HG02981 (cell line): ENCODE data around the gene TRIM43.
"Not testable (repeated sequence)": the region's sequence is repeated elsewhere in the genome, so short reads cannot be mapped to it uniquely, and the experiment has no call there.

Experiments used
- ATAC-seq: cut with Tn5 transposase; IDR thresholded peaks from one replicate; pipeline ENCODE4 v1.9.1; 2021; ENCODE audit warnings: mild to moderate bottlenecking, moderate library complexity; ENCODE audit not compliant: unreplicated experiment

The TRIM43 gene

DNA sequence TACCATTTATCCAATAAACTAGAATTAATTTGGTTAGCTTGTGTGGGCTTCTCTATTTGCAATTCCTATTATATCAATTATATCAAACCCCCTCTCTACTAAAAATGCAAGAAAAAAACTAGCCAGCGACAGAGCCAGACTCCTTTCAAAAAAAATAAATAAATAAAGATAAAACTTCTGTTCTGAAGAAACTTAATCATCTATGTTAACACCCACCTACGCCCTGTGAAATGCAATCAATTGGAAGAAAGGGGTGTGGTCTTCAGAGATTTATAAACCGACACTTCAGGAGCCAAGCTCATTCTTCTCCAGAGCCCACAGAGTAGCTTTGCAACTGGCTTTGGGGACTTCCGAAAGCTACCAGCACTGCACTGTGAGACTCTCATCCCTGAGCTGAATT is at the start of gene TRIM43:
TSS of gene TRIM43 (plus strand) at position 301 of the 400 bp plus-strand sequence. CDS start 2,023 bp downstream, outside the sequence.
- not testable (repeated sequence) for ATAC-seq

DNA sequence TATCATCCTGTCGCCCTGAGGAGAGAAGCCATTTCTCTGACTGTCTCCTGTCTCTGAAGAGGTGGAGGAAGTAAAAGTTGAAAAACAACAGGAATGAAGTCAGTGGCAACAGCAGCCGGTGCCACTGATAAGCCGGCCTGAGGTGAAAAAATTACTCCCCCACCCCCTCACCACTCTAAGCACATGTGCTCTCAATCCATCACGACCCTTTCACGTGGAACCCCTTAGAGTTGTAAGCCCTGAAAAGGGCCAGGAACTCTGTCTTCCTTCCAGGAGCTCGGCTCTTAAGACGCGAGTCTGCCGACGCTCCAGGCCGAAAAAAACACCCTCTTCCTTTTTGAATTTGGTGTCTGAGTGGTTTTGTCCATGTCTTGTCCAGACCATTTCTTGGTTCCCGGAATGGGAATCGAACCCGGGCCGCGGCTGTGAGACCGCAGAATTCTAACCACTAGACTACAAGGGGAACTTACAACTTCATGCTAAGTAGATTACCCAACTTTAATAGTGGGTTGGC is 40.7 kb upstream of the TRIM43 start:
- no peak for ATAC-seq

DNA sequence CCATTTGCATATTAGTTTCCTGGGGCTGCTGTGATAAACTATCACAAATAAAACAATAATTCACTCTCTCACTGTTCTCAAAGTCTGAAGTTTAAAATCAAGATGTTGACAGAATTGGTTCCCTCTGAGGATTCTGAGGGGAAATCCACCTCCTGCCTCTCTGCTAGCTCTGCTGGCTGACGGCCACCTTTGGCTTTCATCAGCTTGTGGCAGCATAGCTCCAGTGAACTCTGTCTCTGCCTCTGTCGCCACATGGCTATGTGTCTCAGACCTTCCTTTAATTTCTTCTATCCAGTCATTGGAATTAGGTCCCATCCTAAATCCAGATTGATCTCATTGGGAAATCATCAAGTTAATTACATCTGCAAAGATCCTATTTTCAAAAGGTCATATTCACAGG is 38.9 kb upstream of the TRIM43 start:
- no peak for ATAC-seq

DNA sequence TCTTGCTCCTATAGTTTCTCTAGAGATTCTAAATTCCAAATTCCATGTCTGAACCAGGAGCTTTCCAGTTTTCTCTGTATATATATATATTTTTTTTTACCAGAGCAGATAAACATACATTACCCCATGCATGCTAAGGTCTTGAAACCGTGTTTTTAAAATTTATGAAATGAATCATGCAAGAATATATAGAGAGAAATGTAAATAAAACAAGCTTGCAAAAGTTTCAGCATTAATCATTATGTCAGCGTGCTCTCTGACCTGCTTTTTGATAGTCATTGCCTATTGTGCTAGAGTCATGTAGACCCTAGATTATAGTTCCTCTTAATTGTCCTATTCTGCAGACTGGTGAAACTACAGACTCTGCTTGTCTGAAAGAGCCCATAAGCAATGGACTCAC is 22.6 kb upstream of the TRIM43 start:
- no peak for ATAC-seq

DNA sequence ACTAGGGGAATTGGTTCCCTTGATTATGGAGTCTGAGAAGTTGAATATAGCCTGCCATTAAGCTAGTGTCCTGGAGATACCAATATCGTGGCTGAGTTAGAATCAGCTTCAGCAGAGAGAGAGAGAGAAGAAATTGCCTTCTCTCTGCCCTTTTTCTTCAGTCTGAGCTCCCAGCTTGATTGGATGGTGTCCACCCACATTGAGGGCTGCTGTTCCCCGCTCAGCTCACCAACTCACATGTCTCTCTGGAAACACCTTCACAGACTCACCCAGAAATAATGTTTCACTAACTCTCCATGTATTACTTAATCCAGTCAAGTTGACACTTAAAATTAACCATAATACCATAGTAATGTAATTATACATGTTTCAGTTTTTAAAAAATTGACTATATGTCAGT is 17.9 kb upstream of the TRIM43 start:
- ATAC-seq, result no peak

DNA sequence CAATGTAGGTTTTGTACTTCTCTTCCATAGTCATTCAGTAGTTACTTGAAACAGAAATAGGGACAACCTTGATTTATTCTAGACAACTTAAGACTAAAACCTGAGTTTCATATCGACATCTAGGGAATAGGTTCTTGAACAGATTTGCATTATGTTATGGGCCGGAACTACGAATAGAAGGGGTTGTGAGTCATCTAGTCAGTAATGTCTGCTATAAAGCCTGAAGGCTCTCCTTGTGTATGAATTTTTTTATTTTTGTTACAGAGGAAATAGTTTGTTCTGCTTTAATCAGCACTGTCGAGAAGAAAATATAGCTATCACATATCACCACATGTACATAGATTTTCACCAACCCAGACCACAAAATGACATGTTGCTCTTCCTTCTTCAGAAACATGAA is 17.3 kb upstream of the TRIM43 start:
- no peak for ATAC-seq

DNA sequence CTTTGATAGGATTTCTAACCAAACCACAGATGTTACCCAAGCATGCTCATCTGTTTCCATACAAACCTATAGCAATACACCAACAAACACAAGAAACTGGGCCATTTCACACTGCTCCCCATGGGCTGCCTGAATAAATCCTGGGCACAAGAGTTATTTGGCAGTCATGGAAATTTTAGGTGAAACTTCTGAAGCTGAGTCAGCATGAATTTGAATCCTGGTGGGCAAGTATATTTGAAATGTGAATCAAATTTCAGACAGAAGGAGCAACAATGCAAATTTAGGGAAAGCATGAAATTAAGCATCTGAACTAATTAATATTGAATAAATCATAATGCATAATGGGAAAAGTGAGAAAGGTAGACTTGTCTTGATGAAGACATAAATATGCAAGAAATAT is 15.9 kb upstream of the TRIM43 start:
- no peak for ATAC-seq

DNA sequence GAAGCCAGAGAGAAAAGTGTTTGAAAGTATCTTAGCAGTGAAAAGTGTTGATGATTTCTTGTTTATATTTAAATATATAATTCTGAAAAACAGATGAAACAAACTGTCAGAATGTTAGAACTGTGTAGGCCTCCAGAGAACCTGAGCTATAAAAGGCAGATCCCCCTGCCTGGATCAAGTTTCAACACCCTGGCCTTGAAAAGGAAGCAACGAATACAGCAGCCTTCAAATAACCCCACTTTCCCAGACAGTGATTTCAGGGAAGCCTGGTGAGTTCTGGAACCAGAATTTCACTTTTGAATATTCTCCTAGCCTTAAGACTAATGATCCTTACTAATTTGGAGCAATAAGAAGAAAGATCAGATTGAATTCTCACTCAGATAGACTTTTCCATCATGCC is 13.3 kb upstream of the TRIM43 start:
- ATAC-seq, result no peak

DNA sequence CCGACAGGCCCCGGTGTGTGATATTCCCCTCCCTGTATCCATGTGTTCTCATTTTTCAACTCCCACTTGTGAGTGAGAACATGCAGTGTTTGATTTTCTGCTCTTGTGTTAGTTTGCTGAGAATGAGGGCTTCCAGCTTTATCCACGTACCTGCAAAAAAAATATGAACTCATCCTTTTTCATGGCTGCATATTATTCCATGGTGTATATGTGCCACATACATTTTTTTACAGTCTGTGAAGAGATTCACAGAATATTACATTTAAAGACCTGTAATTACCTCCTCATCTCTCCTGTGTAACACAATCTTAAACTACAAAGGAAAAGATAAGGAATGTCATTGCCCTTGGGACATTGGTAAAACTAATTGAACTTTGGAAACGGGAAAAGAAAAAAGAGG is 8.3 kb upstream of the TRIM43 start:
- not testable (repeated sequence) for ATAC-seq

DNA sequence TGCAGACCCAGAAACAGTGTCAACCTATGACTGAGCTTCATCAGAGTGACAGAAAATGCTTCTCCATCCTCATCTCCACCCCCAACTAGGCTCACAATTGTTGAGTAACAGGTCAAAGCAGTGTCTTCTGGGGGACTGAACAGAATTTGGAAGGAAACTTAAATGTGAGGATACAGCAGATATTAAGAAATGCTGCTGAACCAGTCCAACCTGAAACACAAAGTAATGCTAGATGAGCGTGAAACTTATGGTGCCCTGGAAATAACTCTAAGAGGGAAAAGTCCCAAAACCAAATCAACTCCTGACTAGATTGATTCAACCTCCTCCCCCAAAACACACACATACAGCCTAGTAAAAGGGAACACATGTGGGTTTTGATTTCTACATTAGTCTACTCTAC is 7.5 kb upstream of the TRIM43 start:
- not testable (repeated sequence) for ATAC-seq

DNA sequence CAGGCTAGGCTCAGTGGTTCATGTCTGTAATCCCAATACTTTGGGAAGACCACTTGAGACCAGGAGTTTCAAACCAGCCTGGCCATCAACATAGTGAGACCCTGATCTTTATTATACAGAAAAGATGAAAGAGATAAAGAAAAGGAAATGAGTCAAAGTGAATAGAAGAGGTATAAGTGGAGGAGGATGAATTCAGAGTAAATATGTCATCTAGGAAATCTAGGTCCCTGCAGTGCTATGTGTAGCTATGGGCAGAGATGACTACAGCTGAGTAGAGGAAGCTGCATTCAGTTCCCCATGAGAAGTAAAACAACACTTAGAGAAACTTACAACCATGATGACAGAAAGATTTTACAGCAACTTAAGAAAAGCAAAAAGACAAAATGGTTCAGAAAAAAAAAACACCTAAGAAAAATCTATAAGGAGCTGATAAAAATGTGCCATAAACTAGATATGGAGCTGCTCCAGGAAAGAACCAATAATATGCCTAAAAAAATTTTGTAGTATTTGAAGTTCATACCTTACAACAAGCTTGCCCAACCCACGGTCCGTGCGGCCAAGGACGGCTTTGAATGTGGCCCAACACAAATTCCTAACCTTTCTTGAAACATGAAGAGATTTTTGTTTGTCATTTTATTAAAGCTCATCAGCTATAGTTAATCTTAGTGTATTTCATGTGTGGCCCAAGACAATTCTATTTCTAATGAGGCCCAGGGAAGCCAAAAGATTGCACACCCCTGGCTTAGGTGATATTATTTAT is 1.8 kb upstream of the TRIM43 start:
- ATAC-seq, result not testable (repeated sequence)

DNA sequence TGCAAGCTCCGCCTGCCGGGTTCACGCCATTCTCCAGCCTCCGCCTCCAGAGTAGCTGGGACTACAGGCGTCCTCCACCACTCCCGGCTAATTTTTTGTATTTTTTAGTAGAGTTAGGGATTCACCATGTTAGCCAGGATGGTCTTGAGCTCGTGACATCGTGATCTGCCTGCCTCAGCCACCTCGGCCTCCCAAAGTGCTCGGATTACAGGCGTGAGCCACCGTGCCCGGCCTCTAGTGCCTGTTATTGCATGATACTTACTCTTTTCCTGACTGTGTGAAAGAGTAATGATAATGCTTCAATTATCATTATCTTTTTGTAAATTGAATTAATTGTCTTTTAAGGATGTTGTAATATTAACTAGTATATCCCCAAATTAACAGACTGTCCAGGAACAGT is 1.2 kb downstream of the TRIM43 start:
- ATAC-seq, result not testable (repeated sequence)

DNA sequence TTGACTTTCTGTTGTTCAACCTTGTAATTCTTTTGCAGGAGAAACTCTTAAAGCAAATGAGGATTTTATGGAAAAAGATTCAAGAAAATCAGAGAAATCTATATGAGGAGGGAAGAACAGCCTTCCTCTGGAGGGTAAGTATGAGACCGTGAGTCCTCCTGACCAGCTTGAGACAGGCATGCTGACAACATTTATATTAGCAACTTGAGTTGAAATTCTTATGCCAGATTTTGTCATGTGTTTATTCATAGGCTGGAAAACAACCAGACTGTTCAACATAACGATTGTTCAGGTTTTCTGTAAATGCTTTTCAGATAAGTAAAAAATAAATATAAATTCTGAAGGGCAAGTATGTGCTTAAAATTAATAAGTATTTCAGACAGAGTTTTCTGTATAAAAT is 3.2 kb downstream of the TRIM43 start:
- not testable (repeated sequence) for ATAC-seq

DNA sequence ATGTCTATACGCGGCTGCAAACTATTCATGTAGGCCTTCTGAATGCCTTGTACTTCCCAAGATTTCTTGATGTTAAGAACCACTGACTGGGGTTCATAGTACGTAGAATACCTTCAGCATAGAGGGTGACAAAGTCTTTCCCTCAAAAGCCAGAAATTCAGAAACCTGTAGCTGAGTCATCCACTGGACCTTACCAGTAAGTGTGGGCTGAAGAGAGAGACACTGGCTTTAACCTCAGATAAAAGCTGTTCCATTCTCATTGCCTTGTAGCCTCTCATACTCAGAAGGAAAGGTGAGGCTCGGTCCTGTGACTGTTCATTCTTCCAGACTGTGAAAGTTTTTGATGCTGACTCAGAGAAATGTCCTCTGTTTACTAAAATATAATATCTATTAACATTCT is 9.5 kb downstream of the TRIM43 start:
- not testable (repeated sequence) for ATAC-seq

DNA sequence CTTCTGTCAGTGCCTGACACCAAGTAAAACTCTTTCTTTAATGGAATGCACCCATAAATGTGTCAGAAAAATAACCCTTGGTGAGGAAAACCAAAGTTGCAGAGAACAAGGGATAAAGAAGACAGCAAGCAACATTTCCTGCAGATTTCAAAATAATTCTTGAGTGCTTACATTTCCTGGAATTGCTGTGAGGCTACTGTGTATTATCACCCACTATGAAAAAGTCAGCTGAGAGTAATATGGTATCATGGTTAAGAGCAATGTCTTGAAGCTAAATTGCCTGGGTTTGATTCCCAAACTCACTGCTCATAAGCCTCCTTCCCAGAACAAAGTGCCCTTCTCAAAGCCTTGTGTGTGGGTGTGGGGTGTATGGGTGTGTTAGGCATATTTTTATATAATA is 10.3 kb downstream of the TRIM43 start:
- not testable (repeated sequence) for ATAC-seq

DNA sequence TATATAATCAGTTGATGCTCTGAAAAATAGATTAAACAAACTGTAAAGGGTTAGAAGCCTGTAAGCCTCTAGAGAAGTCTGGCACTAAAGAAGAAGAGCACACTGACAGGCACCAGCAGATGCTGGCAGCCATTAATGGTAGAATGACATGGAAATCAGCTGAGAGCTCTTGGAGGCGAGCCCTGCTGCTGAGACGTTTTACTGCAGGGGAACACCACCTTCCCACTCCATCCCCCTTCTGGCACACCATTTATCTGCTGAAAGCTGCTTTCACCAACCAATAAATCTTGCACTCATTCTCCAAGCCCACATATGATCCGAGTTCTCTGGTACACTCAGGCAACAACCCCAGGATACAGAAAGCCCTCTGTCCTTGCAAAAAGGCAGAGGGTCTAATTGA is 16.6 kb downstream of the TRIM43 start:
- not testable (repeated sequence) for ATAC-seq

DNA sequence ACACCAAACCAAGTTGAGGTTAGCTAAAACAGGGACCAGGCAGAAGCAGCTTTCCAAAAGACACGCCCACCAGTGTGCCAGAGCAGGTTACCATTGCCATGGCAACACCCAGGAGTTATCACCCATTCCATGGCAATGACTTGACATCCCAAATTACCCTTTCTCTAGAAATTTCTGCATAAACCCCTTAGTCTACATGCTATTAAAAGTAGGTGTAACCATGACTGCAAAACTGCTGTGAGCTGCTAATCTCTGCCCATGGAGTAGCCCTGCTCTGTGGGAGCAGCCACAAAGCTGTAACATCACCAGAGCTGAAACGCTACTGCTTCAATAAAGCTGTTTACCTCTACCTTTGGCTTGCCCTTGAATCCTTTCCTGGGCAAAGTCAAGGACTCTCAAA is 18.0 kb downstream of the TRIM43 start:
- ATAC-seq, result not testable (repeated sequence)

DNA sequence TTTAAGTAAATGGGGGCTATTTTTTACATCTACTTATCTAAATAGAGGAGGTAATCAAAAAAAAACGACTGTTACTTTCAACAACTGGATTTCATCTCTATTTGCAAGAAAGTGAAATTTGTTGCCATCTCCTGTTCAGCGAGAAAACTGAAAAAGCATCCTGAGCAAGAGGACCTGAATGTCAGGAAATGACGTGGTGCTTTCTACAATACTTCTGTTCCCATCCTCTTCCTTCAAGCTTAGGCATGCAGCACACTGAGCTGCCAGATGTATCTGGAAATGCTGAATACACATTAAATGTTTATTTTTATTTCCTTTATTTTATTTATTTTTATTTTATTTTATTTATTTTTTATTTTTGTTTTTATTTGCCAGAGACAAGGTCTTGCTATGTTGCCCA is 21.2 kb downstream of the TRIM43 start:
- ATAC-seq, result not testable (repeated sequence)

DNA sequence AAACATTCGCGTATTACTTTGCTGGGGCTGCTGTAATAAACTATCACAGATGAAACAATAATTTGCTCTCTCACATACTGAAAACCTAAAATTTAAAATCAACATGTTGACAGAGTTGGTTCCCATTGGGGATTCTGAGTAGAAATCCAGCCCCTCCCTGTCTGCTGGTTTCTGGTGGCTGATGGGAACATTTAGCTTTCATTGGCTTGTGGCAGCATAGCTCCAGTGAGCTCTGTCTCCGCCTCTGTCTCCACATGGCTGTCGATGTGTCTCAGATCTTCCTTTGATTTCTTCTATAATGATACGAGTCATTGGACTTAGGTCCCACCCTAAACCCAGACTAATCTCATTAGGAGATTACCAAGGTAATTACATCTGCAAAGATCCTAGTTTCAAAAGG is 30.9 kb downstream of the TRIM43 start:
- ATAC-seq, result not testable (repeated sequence)

DNA sequence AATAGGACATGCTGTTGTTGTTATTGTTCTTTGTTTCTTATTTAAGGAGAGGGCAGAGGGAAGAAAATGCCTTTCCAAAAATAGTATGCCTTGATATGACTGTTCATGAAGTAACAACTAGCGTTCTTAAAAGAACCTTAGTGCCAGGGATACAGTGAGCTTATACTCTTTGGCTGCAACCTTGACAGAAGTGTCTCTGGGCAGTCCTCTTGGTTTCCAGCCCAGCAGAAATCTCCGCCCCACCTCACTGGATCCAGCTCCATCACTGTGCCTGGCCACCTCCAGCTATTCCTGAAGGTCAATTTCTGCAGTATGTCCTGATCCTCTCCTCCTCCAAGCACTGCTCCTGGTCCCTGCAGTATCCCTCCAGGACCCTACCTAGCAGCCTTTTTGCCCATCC is 39.2 kb downstream of the TRIM43 start:
- ATAC-seq, result not testable (repeated sequence)

DNA sequence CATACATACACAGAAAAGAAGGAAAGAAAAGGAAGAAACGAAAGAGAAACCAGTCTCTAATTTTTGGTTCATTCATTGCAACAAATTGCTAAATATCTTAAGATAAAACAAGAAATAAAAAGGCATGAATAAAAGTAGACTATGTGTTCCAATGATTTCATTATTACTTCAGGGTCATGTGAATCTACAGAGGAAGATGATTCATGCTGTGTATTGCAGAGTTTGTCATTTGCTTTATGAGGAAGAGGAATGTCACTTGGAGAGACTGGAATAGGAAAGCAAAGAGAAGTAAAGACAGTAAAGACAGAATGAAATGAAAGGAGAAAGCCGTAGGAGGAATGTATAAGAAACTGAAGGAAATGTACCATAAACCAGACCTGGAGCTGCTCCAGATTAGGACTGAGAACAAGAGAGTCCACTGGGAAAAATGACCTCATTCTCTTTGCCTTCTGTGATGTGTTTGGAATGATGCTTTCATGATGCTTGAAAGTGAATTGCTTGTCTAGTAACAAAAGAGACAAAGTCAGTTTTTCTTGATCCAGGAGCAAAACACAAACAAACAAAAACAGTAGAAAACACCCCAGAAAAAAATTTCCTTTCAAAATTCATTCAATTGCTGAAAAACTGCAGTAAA is 41.9 kb downstream of the TRIM43 start:
- not testable (repeated sequence) for ATAC-seq
